ENCODE results near the gene ENO3. TPM values are rescaled to one million over a fixed set of nuclear protein-coding genes. Genes with fewer than 3 reads are reported as not detected.
A peak's percentile ranks its signal among the peaks of the same experiment; 100 is the strongest.

Gene ENO3
- total and polyA plus RNA-seq, 2 experiments from 2014 or later: 12.1 to 19.6 TPM

DNA sequence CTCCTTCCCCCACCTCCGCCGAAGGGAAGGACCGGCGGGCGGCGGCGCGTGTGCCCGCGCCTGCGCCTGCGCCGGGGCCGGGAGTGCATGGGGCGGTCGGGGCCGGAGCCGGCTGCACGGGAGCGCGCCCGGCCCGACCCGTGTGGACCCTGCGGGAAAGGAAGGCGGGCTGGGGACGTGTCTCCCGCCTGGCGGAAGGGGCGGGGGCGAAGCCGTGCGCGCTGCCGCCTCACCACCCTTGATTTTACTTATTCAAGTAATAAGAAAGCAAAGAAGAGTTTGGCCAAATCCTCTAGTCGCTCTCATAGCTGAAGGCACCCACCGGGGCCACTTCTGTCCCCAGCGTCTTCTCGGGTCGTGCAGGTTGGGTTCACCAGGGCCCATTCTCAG lies 2.0 kb upstream of the ENO3 start:
- peaks cover 35% of the 10 kb centered on the region for H3F3A ChIP-seq (replicated peaks; ENCODE audit: low read depth)
- peaks cover 16% of the 10 kb centered on the region for H4K20me1 ChIP-seq (replicated peaks; ENCODE audit: insufficient read depth)
- H3K27ac ChIP-seq (ENCODE audit: low read depth): peak overlapping the region; percentile 100
- peak overlapping the region; percentile 98 for H3K27ac Mint-ChIP-seq
- H3K27me3 ChIP-seq (ENCODE audit: insufficient read depth): no peaks in the 10 kb centered on the region
- TF ChIP-seq, protein P1, sequence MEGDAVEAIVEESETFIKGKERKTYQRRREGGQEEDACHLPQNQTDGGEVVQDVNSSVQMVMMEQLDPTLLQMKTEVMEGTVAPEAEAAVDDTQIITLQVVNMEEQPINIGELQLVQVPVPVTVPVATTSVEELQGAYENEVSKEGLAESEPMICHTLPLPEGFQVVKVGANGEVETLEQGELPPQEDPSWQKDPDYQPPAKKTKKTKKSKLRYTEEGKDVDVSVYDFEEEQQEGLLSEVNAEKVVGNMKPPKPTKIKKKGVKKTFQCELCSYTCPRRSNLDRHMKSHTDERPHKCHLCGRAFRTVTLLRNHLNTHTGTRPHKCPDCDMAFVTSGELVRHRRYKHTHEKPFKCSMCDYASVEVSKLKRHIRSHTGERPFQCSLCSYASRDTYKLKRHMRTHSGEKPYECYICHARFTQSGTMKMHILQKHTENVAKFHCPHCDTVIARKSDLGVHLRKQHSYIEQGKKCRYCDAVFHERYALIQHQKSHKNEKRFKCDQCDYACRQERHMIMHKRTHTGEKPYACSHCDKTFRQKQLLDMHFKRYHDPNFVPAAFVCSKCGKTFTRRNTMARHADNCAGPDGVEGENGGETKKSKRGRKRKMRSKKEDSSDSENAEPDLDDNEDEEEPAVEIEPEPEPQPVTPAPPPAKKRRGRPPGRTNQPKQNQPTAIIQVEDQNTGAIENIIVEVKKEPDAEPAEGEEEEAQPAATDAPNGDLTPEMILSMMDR (conservative IDR thresholded peaks at IDR 0.05; ENCODE audit: low read depth in 2 of 2): no peak
- TF ChIP-seq POLR2AphosphoS5 (IDR thresholded peaks at IDR 0.05; ENCODE audit: low read depth) (peak; percentile 29; the same call in 1 of the 2 replicates), ZNF114 (CRISPR knock-in tag; IDR thresholded peaks at IDR 0.05) (no peak), EZH2 (IDR thresholded peaks at IDR 0.05; ENCODE audit: low read depth, unreplicated experiment) (no peak), EZH2phosphoT487 (IDR thresholded peaks at IDR 0.05; ENCODE audit: unreplicated experiment) (no peak)
- ATAC-seq (peak; percentile 47), DNase-seq (ENCODE audit: low spot score) (peak; percentile 88)
- H3K9me2 ChIP-seq (ENCODE audit: insufficient read depth): no peaks in the 10 kb centered on the region
- peaks cover 40% of the 10 kb centered on the region for H3K27me3 Mint-ChIP-seq (ENCODE audit: insufficient read depth, low read depth, poor library complexity)
- peaks cover 39% of the 10 kb centered on the region for H3K36me3 Mint-ChIP-seq (ENCODE audit: low read depth)
- H3K4me2 ChIP-seq: peak overlapping the region; percentile 96
- H3K4me3 ChIP-seq: peak overlapping the region; percentile 96
- peaks cover 46% of the 10 kb centered on the region for H3K4me1 Mint-ChIP-seq
- peaks cover 35% of the 10 kb centered on the region for H3K79me2 ChIP-seq (replicated peaks; ENCODE audit: insufficient read depth)
- H2AFZ ChIP-seq: no peak overlapping the region
- H3K4me1 ChIP-seq (ENCODE audit: insufficient read depth): peaks cover 43% of the 10 kb centered on the region
- H3K36me3 ChIP-seq (ENCODE audit: insufficient read depth): peaks cover 16% of the 10 kb centered on the region
- H3K9me3 Mint-ChIP-seq: no peaks in the 10 kb centered on the region; the same call in 2 of the 3 replicates
- H3K4me3 Mint-ChIP-seq: peak overlapping the region; percentile 92

DNA sequence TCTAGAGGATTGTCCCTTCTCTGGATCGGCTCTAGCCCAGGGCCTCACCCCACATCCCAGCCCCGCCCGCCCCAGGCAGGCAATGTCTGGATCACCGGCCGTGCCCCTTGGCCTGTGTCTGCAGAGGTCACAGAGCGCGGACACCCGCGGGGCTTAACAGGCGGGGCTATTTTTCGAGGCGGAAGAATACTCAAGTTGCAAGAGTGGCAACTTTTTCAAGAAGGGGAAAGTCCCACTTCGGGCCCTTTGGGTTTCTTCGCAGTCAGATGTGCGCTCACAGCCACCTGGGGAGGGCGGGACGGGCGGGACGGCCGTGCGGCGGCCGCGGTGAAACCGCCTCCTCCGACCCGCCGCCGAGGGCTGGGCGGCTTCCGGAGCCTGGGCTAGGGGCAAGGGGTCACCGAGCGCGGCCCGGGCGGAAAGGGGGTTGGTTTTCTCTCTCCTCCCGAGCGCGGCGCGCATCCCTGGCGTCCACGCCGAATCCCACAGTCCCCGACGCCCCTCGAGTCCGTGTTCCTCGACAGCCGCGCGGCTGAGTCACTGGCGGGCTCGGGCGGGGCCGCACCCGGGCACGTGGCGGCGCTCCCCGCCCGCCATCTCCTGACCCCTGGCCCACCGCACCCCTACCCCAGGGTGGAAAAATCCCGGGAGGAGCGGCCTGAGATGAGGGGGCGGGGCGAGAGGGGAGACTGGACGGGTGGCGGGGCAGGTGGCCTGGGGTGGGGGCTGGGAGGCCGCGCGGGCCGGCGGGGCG lies 1.4 kb upstream of the ENO3 start:
- ATAC-seq (peak; percentile 23), DNase-seq (ENCODE audit: low spot score) (peak; percentile 68)
- Histone ChIP-seq H3K4me3 (peak overlapping the region; percentile 96), H2AFZ (no peak overlapping the region), H4K20me1 (replicated peaks; ENCODE audit: insufficient read depth) (peaks cover 15% of the 10 kb centered on the region), H3F3A (replicated peaks; ENCODE audit: low read depth) (peaks cover 29% of the 10 kb centered on the region), H3K9me2 (ENCODE audit: insufficient read depth) (no peaks in the 10 kb centered on the region), H3K27ac (ENCODE audit: low read depth) (peak overlapping the region; percentile 100), H3K36me3 (ENCODE audit: insufficient read depth) (peaks cover 16% of the 10 kb centered on the region), H3K4me1 (ENCODE audit: insufficient read depth) (peaks cover 39% of the 10 kb centered on the region), H3K79me2 (replicated peaks; ENCODE audit: insufficient read depth) (peaks cover 35% of the 10 kb centered on the region), H3K4me2 (peak overlapping the region; percentile 96), H3K27me3 (ENCODE audit: insufficient read depth) (no peaks in the 10 kb centered on the region)
- Mint-ChIP-seq H3K4me3 (peak overlapping the region; percentile 76), H3K27me3 (ENCODE audit: insufficient read depth, low read depth, poor library complexity) (peaks cover 34% of the 10 kb centered on the region), H3K36me3 (ENCODE audit: low read depth) (peaks cover 34% of the 10 kb centered on the region), H3K4me1 (peaks cover 44% of the 10 kb centered on the region), H3K27ac (peak overlapping the region; percentile 81), H3K9me3 (no peaks in the 10 kb centered on the region; the same call in 2 of the 3 replicates)
- no peak for TF ChIP-seq JUNB (IDR thresholded peaks at IDR 0.05; ENCODE audit: unreplicated experiment)
- no peak for TF ChIP-seq EZH2phosphoT487 (IDR thresholded peaks at IDR 0.05; ENCODE audit: unreplicated experiment)
- TF ChIP-seq POLR2AphosphoS5 (IDR thresholded peaks at IDR 0.05; ENCODE audit: low read depth): no peak
- no peak for TF ChIP-seq STAT1 (IDR thresholded peaks at IDR 0.05; ENCODE audit: unreplicated experiment)
- no peak for TF ChIP-seq ZNF114 (CRISPR knock-in tag; IDR thresholded peaks at IDR 0.05)
- TF ChIP-seq, protein P1 (conservative IDR thresholded peaks at IDR 0.05; ENCODE audit: low read depth in 2 of 2): no peak
- TF ChIP-seq, protein P2, sequence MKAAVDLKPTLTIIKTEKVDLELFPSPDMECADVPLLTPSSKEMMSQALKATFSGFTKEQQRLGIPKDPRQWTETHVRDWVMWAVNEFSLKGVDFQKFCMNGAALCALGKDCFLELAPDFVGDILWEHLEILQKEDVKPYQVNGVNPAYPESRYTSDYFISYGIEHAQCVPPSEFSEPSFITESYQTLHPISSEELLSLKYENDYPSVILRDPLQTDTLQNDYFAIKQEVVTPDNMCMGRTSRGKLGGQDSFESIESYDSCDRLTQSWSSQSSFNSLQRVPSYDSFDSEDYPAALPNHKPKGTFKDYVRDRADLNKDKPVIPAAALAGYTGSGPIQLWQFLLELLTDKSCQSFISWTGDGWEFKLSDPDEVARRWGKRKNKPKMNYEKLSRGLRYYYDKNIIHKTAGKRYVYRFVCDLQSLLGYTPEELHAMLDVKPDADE (IDR thresholded peaks at IDR 0.05): no peak; the same call in 1 of the 2 replicates
